Measurements from ENCODE around the gene TLCD4. TPM values are rescaled to one million over a fixed set of nuclear protein-coding genes. Genes with fewer than 3 reads are reported as not detected.
"Not testable (repeated sequence)": the region's sequence is repeated elsewhere in the genome, so short reads cannot be mapped to it uniquely, and the experiment has no call there.

TLCD4 gene
- total RNA-seq, 1 experiment from 2014 or later, result 6.2 TPM

- in situ Hi-C loops (cut with HindIII; ENCODE audit: low sequenced_read_pairs), result no loop called here
- no peak for DNase-seq (ENCODE audit: low spot score)
Observed at GRCh38 chr1:95133687-95134086, 16.5 kb downstream of the TLCD4 start.

- no peak for DNase-seq (ENCODE audit: low spot score)
- in situ Hi-C loops (cut with HindIII; ENCODE audit: low sequenced_read_pairs), result no loop called here
Observed at GRCh38 chr1:95138223-95138622, 21.1 kb downstream of the TLCD4 start.

GRCh38 chr1:95139039-95139438, 21.9 kb downstream of the TLCD4 start:
- DNase-seq (ENCODE audit: low spot score), result no peak
- in situ Hi-C loops (cut with HindIII; ENCODE audit: low sequenced_read_pairs), result no loop called here

- no peak for DNase-seq (ENCODE audit: low spot score)
- in situ Hi-C loops (cut with HindIII; ENCODE audit: low sequenced_read_pairs), result no loop called here
Observed at GRCh38 chr1:95140791-95141190, 23.6 kb downstream of the TLCD4 start.

- no peak for DNase-seq (ENCODE audit: low spot score)
- in situ Hi-C loops (cut with HindIII; ENCODE audit: low sequenced_read_pairs), result no loop called here
Observed at GRCh38 chr1:95145493-95145892, 28.3 kb downstream of the TLCD4 start.

- DNase-seq (ENCODE audit: low spot score), result no peak
- in situ Hi-C loops (cut with HindIII; ENCODE audit: low sequenced_read_pairs), result no loop called here
Observed at GRCh38 chr1:95146637-95147036, 29.5 kb downstream of the TLCD4 start.

GRCh38 chr1:95154096-95154495, 36.9 kb downstream of the TLCD4 start:
- in situ Hi-C loops (cut with HindIII; ENCODE audit: low sequenced_read_pairs), result no loop called here
- no peak for DNase-seq (ENCODE audit: low spot score)

- in situ Hi-C loops (cut with HindIII; ENCODE audit: low sequenced_read_pairs); DNase-seq (ENCODE audit: low spot score): not testable (repeated sequence)
Observed at GRCh38 chr1:95165569-95165968, 48.4 kb downstream of the TLCD4 start.

Other genes starting within 250 kb of the TLCD4 start
- gene CNN3, start 190.2 kb upstream of the TLCD4 start, total RNA-seq (2014; rRNA removed; shearing (Covaris generic)), result 142 and 206 TPM in 2 replicates
- 1.8 and 2.5 TPM in 2 replicates for gene ALG14, start 44.4 kb upstream of the TLCD4 start, total RNA-seq (2014; rRNA removed; shearing (Covaris generic))
- 15.6 and 19.6 TPM in 2 replicates for gene RWDD3, start 116.9 kb downstream of the TLCD4 start, total RNA-seq (2014; rRNA removed; shearing (Covaris generic))

Data from G401 (cell line).